ENCODE data around the gene GALNT16. TPM values are rescaled to one million over a fixed set of nuclear protein-coding genes. Genes with fewer than 3 reads are reported as not detected.

The GALNT16 gene
- total RNA-seq, 4 donors from 2014 or later, result 5.8 to 18.4 (median 10.5) TPM

GRCh38 chr14:69315301-69315700, 55.3 kb downstream of the GALNT16 start:
- no peak overlapping the region for H3K4me3 ChIP-seq

DNA sequence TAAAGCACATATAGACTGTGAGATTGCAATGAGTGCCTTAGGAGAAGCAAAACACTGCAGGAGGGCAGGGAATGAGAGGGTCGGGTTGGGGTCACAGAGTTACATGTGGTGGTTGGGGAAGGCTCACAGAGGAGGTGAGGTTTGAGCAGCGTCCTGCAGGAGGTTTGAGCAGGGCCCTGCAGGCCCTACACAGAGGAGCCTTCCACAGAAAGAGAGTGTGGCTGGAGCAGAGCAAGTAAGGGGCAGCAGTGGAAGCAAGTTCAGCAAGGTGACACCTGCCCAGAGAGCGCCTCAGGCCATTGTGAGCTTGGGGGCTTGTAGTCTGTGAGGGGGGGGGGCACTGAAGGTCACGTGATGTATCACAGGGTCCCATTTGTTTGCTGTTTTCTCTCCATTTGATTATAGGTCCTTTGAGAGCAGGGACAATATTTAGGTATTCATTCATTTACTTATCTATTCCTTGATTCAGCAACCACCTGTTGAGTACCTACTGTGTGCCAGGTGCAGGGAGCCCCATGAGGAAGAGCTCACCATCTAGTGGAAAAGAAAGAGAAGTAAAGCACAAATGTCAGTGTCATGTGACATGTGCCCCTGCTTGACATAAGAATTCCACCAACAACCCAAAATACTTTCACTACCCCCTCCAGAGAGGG, 56.6 kb downstream of the GALNT16 start:
- no peak for DNase-seq (ENCODE audit: extremely low spot score)
- WGBS, result 90% methylated on average over 4 of the region's 4 CpGs
- Histone ChIP-seq H3K4me3 (no peak overlapping the region), H3K36me3 (peaks cover 0 to 4% (median 0%) of the 10 kb centered on the region in 4 donors), H3K9me3 (no peaks in the 10 kb centered on the region), H3K27ac (replicated peaks in 1 of 4) (peak overlapping the region in 3 of 4 donors; percentile 8 to 30 (median 30)), H3K4me1 (peaks cover 18 to 25% (median 19%) of the 10 kb centered on the region in 4 donors), H3K27me3 (no peaks in the 10 kb centered on the region)
- no peak for TF ChIP-seq POLR2A (IDR thresholded peaks at IDR 0.05; ENCODE audit: low read depth)
- no peak for TF ChIP-seq POLR2AphosphoS5 (IDR thresholded peaks at IDR 0.05)
- intact Hi-C loops (cut with DNase I), result no loop called here

More at GRCh38 chr14:69315301-69315700, 55.3 kb downstream of the GALNT16 start:
- intact Hi-C loops (cut with DNase I), result no loop called here
- Histone ChIP-seq H3K9me3 (no peaks in the 10 kb centered on the region), H3K4me1 (peaks cover 18 to 25% (median 19%) of the 10 kb centered on the region in 4 donors), H3K27ac (replicated peaks in 1 of 4) (no peak overlapping the region), H3K27me3 (no peaks in the 10 kb centered on the region), H3K36me3 (no peaks in the 10 kb centered on the region)
- TF ChIP-seq EP300 (IDR thresholded peaks at IDR 0.05) (no peak), POLR2A (IDR thresholded peaks at IDR 0.05; ENCODE audit: low read depth) (no peak), POLR2AphosphoS5 (IDR thresholded peaks at IDR 0.05) (no peak)
- TF ChIP-seq, protein P1, sequence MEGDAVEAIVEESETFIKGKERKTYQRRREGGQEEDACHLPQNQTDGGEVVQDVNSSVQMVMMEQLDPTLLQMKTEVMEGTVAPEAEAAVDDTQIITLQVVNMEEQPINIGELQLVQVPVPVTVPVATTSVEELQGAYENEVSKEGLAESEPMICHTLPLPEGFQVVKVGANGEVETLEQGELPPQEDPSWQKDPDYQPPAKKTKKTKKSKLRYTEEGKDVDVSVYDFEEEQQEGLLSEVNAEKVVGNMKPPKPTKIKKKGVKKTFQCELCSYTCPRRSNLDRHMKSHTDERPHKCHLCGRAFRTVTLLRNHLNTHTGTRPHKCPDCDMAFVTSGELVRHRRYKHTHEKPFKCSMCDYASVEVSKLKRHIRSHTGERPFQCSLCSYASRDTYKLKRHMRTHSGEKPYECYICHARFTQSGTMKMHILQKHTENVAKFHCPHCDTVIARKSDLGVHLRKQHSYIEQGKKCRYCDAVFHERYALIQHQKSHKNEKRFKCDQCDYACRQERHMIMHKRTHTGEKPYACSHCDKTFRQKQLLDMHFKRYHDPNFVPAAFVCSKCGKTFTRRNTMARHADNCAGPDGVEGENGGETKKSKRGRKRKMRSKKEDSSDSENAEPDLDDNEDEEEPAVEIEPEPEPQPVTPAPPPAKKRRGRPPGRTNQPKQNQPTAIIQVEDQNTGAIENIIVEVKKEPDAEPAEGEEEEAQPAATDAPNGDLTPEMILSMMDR (IDR thresholded peaks at IDR 0.05), result no peak
- WGBS, result 70% methylated on average over 4 of the region's 4 CpGs
- no peak for DNase-seq (ENCODE audit: extremely low spot score)

GRCh38 chr14:69317102-69317755, 57.3 kb downstream of the GALNT16 start:
- Histone ChIP-seq H3K36me3 (peaks cover 0 to 4% (median 0%) of the 10 kb centered on the region in 4 donors), H3K9me3 (no peaks in the 10 kb centered on the region), H3K27ac (replicated peaks in 1 of 4) (peak overlapping the region; percentile 30 to 60 (median 41)), H3K4me3 (no peak overlapping the region), H3K4me1 (peaks cover 18 to 25% (median 19%) of the 10 kb centered on the region in 4 donors), H3K27me3 (no peaks in the 10 kb centered on the region)
- DNase-seq (ENCODE audit: extremely low spot score), result no peak
- TF ChIP-seq POLR2AphosphoS5 (IDR thresholded peaks at IDR 0.05) (peak; percentile 61 to 76), POLR2A (IDR thresholded peaks at IDR 0.05; ENCODE audit: low read depth) (no peak), EP300 (IDR thresholded peaks at IDR 0.05) (no peak)
- TF ChIP-seq, protein P1 (IDR thresholded peaks at IDR 0.05), result no peak
- intact Hi-C loops (cut with DNase I), result no loop called here
- WGBS, result 37% methylated on average over 4 of the region's 6 CpGs

DNA sequence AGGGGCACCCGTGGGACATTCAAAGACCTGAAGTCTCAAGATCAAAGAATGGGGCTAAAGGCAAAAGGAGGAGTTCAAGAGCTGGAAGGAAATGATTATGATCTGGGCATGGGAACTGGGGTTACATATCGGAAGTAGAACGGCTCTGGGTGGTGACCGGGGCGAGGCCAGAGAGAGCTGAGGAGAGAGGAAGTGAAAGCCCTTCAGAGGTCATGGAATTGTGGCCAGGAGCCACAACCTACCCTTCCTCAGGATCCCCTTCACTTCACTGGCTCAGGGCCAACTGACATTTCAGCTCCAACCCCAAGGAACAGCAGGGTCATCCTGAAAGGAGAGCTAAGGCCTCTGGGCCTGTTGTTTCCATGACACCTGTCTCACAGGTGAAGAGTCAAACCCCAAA, 57.8 kb downstream of the GALNT16 start:
- H3K4me1 ChIP-seq, result peaks cover 18 to 25% (median 19%) of the 10 kb centered on the region in 4 donors
- no peaks in the 10 kb centered on the region for H3K27me3 ChIP-seq
- no peaks in the 10 kb centered on the region for H3K9me3 ChIP-seq
- H3K4me3 ChIP-seq, result no peak overlapping the region
- WGBS, result 76% methylated on average over 5 of the region's 5 CpGs
- no peak for TF ChIP-seq EP300 (IDR thresholded peaks at IDR 0.05)
- TF ChIP-seq, protein P1 (IDR thresholded peaks at IDR 0.05), result no peak
- no peak for TF ChIP-seq POLR2AphosphoS5 (IDR thresholded peaks at IDR 0.05)
- TF ChIP-seq POLR2A (IDR thresholded peaks at IDR 0.05; ENCODE audit: low read depth), result no peak
- DNase-seq (ENCODE audit: extremely low spot score), result no peak
- H3K27ac ChIP-seq (replicated peaks in 1 of 4), result peak overlapping the region; percentile 30 to 60 (median 41)
- intact Hi-C loops (cut with DNase I), result no loop called here
- peaks cover 0 to 4% (median 0%) of the 10 kb centered on the region in 4 donors for H3K36me3 ChIP-seq

DNA sequence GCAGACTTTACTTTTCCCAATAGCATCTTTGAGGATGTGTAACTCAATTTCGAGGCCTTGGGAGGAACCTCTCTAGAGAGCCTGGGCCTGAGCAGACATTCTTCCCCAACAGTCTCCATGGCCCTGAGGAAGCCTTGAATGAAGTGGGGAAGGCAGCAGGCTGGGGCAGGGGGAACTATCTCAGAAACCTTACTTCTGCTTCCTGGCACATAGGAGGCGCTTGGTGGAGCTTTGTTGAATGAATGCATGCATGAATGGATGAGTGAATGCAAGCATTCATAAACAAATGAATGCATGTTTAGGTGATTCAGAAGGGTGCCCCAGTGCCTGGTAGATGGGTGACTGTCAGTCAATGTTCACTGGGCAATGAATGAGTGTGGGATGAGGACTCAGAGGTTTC, 58.3 kb downstream of the GALNT16 start:
- Histone ChIP-seq H3K4me3 (no peak overlapping the region), H3K27ac (replicated peaks in 1 of 4) (no peak overlapping the region), H3K9me3 (no peaks in the 10 kb centered on the region), H3K27me3 (no peaks in the 10 kb centered on the region), H3K4me1 (peaks cover 18 to 21% (median 19%) of the 10 kb centered on the region in 4 donors), H3K36me3 (peaks cover 0 to 4% (median 0%) of the 10 kb centered on the region in 4 donors)
- intact Hi-C loops (cut with DNase I), result no loop called here
- DNase-seq (ENCODE audit: extremely low spot score), result no peak
- WGBS, result 93% methylated on average over 2 of the region's 2 CpGs
- TF ChIP-seq POLR2AphosphoS5 (IDR thresholded peaks at IDR 0.05), result no peak
- TF ChIP-seq, protein P1 (IDR thresholded peaks at IDR 0.05), result no peak
- no peak for TF ChIP-seq EP300 (IDR thresholded peaks at IDR 0.05)
- TF ChIP-seq POLR2A (IDR thresholded peaks at IDR 0.05; ENCODE audit: low read depth), result no peak

Data from esophagus muscularis mucosa (tissue), 4 donors.